ENCODE measurements around the gene PON2. TPM values are rescaled to one million over a fixed set of nuclear protein-coding genes. Genes with fewer than 3 reads are reported as not detected.

The PON2 gene
- total RNA-seq, 4 donors from 2014 or later, result 41.8 to 91.0 (median 75.8) TPM

DNA sequence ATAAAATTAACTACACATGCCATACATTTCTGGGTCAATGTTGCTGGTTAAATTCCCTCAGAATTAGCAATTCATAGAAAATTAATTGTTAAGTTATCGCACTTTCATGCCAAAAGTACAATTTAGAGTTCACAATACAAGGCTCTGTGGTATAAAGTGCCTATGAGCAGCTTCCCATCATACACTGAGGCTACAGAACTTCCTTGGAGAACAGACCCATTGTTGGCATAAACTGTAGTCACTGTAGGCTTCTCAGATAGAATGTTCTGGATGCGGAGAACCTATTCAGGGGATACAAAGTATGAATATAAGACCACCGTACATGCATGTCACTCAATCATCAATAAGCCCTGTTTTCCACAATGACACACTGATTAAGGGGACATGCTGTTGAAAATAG, 29.6 kb downstream of the PON2 start:
- TF ChIP-seq, protein P1, sequence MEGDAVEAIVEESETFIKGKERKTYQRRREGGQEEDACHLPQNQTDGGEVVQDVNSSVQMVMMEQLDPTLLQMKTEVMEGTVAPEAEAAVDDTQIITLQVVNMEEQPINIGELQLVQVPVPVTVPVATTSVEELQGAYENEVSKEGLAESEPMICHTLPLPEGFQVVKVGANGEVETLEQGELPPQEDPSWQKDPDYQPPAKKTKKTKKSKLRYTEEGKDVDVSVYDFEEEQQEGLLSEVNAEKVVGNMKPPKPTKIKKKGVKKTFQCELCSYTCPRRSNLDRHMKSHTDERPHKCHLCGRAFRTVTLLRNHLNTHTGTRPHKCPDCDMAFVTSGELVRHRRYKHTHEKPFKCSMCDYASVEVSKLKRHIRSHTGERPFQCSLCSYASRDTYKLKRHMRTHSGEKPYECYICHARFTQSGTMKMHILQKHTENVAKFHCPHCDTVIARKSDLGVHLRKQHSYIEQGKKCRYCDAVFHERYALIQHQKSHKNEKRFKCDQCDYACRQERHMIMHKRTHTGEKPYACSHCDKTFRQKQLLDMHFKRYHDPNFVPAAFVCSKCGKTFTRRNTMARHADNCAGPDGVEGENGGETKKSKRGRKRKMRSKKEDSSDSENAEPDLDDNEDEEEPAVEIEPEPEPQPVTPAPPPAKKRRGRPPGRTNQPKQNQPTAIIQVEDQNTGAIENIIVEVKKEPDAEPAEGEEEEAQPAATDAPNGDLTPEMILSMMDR (IDR thresholded peaks at IDR 0.05), result no peak
- TF ChIP-seq POLR2A (IDR thresholded peaks at IDR 0.05), result no peak
- H3K4me3 ChIP-seq, result no peak overlapping the region
- H3K36me3 ChIP-seq, result peaks cover 0 to 4% of the 10 kb centered on the region in 2 donors

DNA sequence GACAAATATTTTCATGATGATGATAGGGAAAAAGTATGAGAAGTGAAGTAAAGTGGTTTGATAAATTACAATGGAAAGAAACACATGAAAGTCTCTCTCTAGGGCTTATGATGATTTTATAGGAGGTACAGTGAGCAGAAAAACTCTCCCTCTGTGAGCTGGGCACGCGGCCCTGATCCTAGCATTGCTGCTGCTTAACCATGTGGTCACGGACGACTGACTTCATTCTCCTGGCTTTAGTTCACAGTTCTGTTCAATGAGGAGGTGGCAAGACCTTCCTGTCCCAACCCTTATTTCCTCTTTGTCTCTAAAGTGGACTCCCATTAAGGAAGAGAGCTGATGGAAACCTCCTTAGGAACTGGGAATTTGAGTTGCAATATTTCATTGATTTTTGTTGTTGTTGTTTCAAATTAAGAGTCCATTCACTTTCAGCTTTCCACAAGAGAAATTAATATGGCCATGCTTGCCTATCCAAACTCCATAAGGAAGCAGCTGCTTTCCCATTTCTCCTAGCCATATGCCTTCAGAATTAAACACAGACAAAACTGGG, 30.4 kb downstream of the PON2 start:
- H3K9me3 ChIP-seq, result no peaks in the 10 kb centered on the region
- H3K4me3 ChIP-seq, result no peak overlapping the region
- TF ChIP-seq, protein P1 (IDR thresholded peaks at IDR 0.05), result no peak
- TF ChIP-seq POLR2A (IDR thresholded peaks at IDR 0.05), result no peak
- intact Hi-C loops (cut with DNase I; ENCODE audit: low total_unique reads), result no loop called here
- H3K4me1 ChIP-seq, result no peaks in the 10 kb centered on the region
- H3K27ac ChIP-seq, result no peak overlapping the region
- peaks cover 0 to 4% of the 10 kb centered on the region in 2 donors for H3K36me3 ChIP-seq
- H3K27me3 ChIP-seq, result no peaks in the 10 kb centered on the region
- peak in 1 of 2 donors; percentile 16 for DNase-seq

More for the DNA sequence above, 29.6 kb downstream of the PON2 start:
- no peak for DNase-seq
- Histone ChIP-seq H3K27me3 (no peaks in the 10 kb centered on the region), H3K4me1 (no peaks in the 10 kb centered on the region), H3K9me3 (no peaks in the 10 kb centered on the region), H3K27ac (no peak overlapping the region)
- intact Hi-C loops (cut with DNase I; ENCODE audit: low total_unique reads), result no loop called here

DNA sequence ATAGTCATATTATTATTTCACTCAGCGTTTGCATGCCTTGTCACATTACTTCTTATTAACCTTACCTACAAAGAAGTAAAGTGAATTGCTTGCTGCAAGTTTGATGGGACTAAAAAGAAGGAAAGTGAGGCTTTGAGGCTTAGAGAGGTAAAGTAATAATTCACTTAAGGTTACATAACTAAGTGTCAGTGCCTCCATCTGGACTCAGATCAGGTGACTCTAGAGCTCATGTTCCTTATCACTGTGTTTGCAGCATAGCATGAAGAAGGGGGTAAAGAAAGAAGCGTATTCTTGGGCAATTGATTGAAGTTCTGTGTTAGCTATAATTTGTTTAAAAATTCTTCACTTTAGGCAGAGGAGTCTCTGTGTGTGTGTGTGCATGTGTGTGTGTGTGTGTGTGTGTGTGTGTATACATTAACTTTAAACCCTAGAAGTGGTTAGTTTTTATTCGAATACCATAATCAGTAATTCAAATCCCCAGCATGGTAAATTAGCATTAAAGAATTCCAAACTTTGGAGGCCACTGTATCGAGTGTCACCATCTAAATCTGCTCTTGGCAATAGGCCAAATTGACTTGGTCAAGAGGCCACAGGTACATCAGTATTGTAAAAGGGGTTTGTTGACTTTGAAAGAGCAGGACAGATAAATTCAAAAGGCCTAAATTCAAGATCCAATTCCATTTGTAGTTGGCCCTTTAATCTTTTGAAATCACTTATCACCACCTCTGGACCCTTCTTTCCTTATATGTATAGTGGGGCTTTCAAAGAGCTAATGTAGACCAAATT, 36.5 kb downstream of the PON2 start:
- Histone ChIP-seq H3K4me1 (no peaks in the 10 kb centered on the region), H3K4me3 (no peak overlapping the region), H3K36me3 (no peaks in the 10 kb centered on the region), H3K27me3 (no peaks in the 10 kb centered on the region), H3K27ac (no peak overlapping the region), H3K9me3 (no peaks in the 10 kb centered on the region)
- TF ChIP-seq, protein P1 (IDR thresholded peaks at IDR 0.05), result no peak
- TF ChIP-seq POLR2A (IDR thresholded peaks at IDR 0.05), result no peak
- DNase-seq, result no peak
- intact Hi-C loops (cut with DNase I; ENCODE audit: low total_unique reads), result no loop called here

DNA sequence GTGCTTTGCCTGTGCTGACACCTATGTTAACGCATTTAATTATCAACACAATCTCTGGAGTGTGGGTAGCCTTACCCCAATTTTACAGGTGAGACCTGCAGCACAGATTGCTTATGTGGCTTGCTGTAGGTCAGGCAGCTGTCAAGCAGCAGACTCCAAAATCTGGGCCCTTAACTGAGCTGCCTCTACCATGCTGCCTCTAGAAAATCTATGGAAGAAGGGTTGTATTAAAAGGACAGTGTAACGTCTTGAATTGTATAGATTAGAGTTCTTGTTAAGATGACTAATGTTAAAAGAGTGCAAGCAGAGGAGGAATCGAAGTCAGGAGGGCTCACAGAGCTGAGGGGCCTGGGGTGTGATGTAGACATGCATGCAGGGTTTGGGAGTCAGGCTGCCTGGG, 37.4 kb downstream of the PON2 start:
- intact Hi-C loops (cut with DNase I; ENCODE audit: low total_unique reads), result no loop called here
- Histone ChIP-seq H3K4me3 (peak overlapping the region in 1 of 2 donors; percentile 50), H3K27ac (no peak overlapping the region), H3K9me3 (no peaks in the 10 kb centered on the region), H3K4me1 (no peaks in the 10 kb centered on the region), H3K36me3 (no peaks in the 10 kb centered on the region), H3K27me3 (no peaks in the 10 kb centered on the region)
- TF ChIP-seq, protein P1 (IDR thresholded peaks at IDR 0.05), result no peak
- TF ChIP-seq POLR2A (IDR thresholded peaks at IDR 0.05), result no peak
- DNase-seq, result no peak

Measured in uterus (tissue), 4 donors.